Smooth muscle cell (in vitro differentiated cells): ENCODE data around the gene BACE1-AS. TPM values are rescaled to one million over a fixed set of nuclear protein-coding genes. Genes with fewer than 3 reads are reported as not detected.

Experiments used
- DNase-seq: peaks from one replicate; lab custom pipeline; 2025; ENCODE audit not compliant: unreplicated experiment; lab: John Stamatoyannopoulos, UW
- H2AFZ ChIP-seq: fragments of 200-600 bp; sonication (generic); 2 replicates; pipeline ENCODE4 v1.6.0; 2016; ENCODE audit warnings: antibody characterized with exemption, low read depth, mild to moderate bottlenecking
- H3F3A ChIP-seq: fragments of 200-600 bp; sonication (generic); 2 replicates; pipeline ENCODE4 v1.6.0; 2017; ENCODE audit warnings: antibody characterized with exemption, low read depth
- H3K27ac ChIP-seq: fragments of 200-600 bp; sonication (generic); 2 replicates; pipeline ENCODE4 v1.5.1; 2016; ENCODE audit warnings: low read depth, mild to moderate bottlenecking
- H3K27me3 ChIP-seq: fragments of 200-600 bp; sonication (generic); 2 replicates; pipeline ENCODE4 v1.6.1; 2016; ENCODE audit warnings: low read depth, mild to moderate bottlenecking
- H3K36me3 ChIP-seq: fragments of 200-600 bp; sonication (generic); 2 replicates; pipeline ENCODE4 v1.5.1; 2016; ENCODE audit warnings: low read depth
- H3K4me1 ChIP-seq: fragments of 200-600 bp; sonication (generic); 2 replicates; pipeline ENCODE4 v1.5.1; 2016; ENCODE audit warnings: low read depth
- H3K4me2 ChIP-seq: fragments of 200-600 bp; sonication (generic); 2 replicates; pipeline ENCODE4 v1.6.0; 2016; ENCODE audit warnings: mild to moderate bottlenecking
- H3K4me3 ChIP-seq: fragments of 200-600 bp; sonication (generic); 2 replicates; pipeline ENCODE4 v1.5.1; 2016; ENCODE audit warnings: mild to moderate bottlenecking
- H3K79me2 ChIP-seq: fragments of 200-600 bp; sonication (generic); 2 replicates; pipeline ENCODE4 v1.6.0; 2016; ENCODE audit warnings: low read depth, mild to moderate bottlenecking
- H3K9ac ChIP-seq: fragments of 200-600 bp; sonication (generic); 2 replicates; pipeline ENCODE4 v1.6.0; 2016; ENCODE audit warnings: low read depth
- H3K9me3 ChIP-seq: fragments of 200-600 bp; sonication (generic); replicated peaks from 2 replicates; pipeline ENCODE4 v1.5.1; 2016; ENCODE audit warnings: low read depth
- H4K20me1 ChIP-seq: fragments of 200-600 bp; sonication (generic); 2 replicates; pipeline ENCODE4 v1.6.0; 2016; ENCODE audit warnings: low read depth
- whole genome bisulfite sequencing: methylation state at CpG from one replicate; pipeline ENCODE4 v1.1.7; 2016; ENCODE audit warnings: low lambda C conversion rate; 5-methylcytosine and 5-hydroxymethylcytosine counted together
- polyA plus RNA-seq: library from polyadenylated mRNA; unstranded; fragments of >200 nt; fragmentation: Nextera tagmentation; extraction: Ambion mirVana; gene quantifications from 2 replicates; pipeline ENCODE4 v1.2.1, GENCODE V29; 2016
- total RNA-seq: library from RNA; depleted of rRNA; stranded (reverse); fragments of >200 nt; gene quantifications from 2 replicates; pipeline ENCODE4 v1.2.3, GENCODE V29; 2014
- TF ChIP-seq, protein P1 (sequence below): fragments of 200-600 bp; sonication (generic); IDR thresholded peaks from 2 replicates; pipeline ENCODE4 v1.5.1; 2017; ENCODE audit warnings: borderline replicate concordance, mild to moderate bottlenecking, antibody characterized with exemption; ENCODE audit not compliant: insufficient read depth, poor library complexity, severe bottlenecking

Gene BACE1-AS
- total and polyA plus RNA-seq, 2 experiments from 2014 or later: 1.9 to 6.6 TPM

GRCh38 chr11:117299351-117300282 lies 8.5 kb downstream of the BACE1-AS start:
- Histone ChIP-seq H3K36me3 (no peaks in the 10 kb centered on the region), H4K20me1 (peaks cover 22% of the 10 kb centered on the region), H2AFZ (no peak overlapping the region), H3K9ac (no peak overlapping the region), H3K27me3 (no peaks in the 10 kb centered on the region), H3F3A (no peaks in the 10 kb centered on the region), H3K4me2 (peak overlapping the region; percentile 36), H3K27ac (no peak overlapping the region), H3K4me1 (peaks cover 21% of the 10 kb centered on the region), H3K79me2 (no peaks in the 10 kb centered on the region), H3K9me3 (no peaks in the 10 kb centered on the region), H3K4me3 (no peak overlapping the region)
- WGBS: 78% methylated on average over 8 of the region's 12 CpGs
- TF ChIP-seq, protein P1, sequence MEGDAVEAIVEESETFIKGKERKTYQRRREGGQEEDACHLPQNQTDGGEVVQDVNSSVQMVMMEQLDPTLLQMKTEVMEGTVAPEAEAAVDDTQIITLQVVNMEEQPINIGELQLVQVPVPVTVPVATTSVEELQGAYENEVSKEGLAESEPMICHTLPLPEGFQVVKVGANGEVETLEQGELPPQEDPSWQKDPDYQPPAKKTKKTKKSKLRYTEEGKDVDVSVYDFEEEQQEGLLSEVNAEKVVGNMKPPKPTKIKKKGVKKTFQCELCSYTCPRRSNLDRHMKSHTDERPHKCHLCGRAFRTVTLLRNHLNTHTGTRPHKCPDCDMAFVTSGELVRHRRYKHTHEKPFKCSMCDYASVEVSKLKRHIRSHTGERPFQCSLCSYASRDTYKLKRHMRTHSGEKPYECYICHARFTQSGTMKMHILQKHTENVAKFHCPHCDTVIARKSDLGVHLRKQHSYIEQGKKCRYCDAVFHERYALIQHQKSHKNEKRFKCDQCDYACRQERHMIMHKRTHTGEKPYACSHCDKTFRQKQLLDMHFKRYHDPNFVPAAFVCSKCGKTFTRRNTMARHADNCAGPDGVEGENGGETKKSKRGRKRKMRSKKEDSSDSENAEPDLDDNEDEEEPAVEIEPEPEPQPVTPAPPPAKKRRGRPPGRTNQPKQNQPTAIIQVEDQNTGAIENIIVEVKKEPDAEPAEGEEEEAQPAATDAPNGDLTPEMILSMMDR: no peak
- DNase-seq: no peak

DNA sequence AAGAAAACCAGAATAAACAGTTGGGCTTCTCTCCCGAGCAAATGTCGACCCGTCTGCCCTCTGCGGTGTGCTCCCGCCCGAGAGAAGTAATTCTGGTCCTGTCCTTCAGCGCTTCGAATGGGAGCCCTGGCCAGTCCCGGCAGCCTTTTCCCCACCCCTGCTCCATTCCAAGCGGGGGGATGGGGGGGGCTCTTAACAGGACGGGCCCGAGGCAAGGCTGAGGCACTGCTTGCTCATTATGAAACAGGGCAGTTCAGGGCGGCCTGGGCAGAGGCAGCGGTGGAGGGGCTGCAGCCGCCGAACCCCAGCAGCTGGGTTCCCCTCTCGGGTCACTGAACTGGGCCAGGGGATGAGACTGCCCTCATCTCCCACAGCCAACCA lies 9.1 kb downstream of the BACE1-AS start:
- Histone ChIP-seq H3K4me1 (peaks cover 21% of the 10 kb centered on the region), H3K4me3 (no peak overlapping the region), H3K9me3 (no peaks in the 10 kb centered on the region), H3K36me3 (no peaks in the 10 kb centered on the region), H4K20me1 (peaks cover 22% of the 10 kb centered on the region), H3K27ac (no peak overlapping the region), H3K9ac (no peak overlapping the region), H3F3A (no peaks in the 10 kb centered on the region), H3K79me2 (no peaks in the 10 kb centered on the region), H3K27me3 (no peaks in the 10 kb centered on the region), H2AFZ (no peak overlapping the region), H3K4me2 (peak overlapping the region; percentile 36)
- TF ChIP-seq, protein P1: no peak
- DNase-seq: no peak
- WGBS: 56% methylated on average over 17 of the region's 17 CpGs

DNA sequence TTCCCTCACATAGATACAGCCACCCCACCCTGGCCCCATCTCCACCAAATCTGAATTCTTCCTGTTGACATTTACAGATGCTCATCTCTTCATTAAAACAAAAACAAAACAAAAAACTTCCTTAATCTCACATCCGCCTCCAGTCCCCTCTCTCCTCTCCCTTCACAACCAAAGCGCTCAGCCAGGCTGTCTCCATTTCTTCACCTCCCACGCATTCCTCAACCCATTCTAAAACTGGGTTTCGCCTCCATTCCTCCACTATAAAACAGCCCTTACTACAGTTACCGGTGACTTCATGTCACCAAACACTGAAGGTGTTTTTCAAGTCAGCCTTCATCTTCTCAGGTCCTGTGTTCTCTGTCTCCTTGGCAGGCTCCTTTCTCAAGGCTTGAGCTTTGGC lies 9.6 kb downstream of the BACE1-AS start:
- Histone ChIP-seq H4K20me1 (peaks cover 22% of the 10 kb centered on the region), H3K79me2 (no peaks in the 10 kb centered on the region), H3K9ac (no peak overlapping the region), H3K4me3 (no peak overlapping the region), H3F3A (no peaks in the 10 kb centered on the region), H3K9me3 (no peaks in the 10 kb centered on the region), H3K4me2 (peak overlapping the region; percentile 36), H2AFZ (no peak overlapping the region), H3K4me1 (peaks cover 21% of the 10 kb centered on the region), H3K36me3 (no peaks in the 10 kb centered on the region), H3K27ac (no peak overlapping the region), H3K27me3 (no peaks in the 10 kb centered on the region)
- 47% methylated on average over 5 of the region's 5 CpGs for WGBS
- TF ChIP-seq, protein P1: no peak
- no peak for DNase-seq
